ENCODE results near the gene TMEM218.
"Not testable (repeated sequence)": the region's sequence is repeated elsewhere in the genome, so short reads cannot be mapped to it uniquely, and the experiment has no call there.

TMEM218 gene

GRCh38 chr11:125089481-125089880, 21.9 kb downstream of the TMEM218 start:
- not testable (repeated sequence) for H3K4me1 Mint-ChIP-seq (ENCODE audit: low read depth); H3K4me3 Mint-ChIP-seq; H3K9me3 Mint-ChIP-seq; DNase-seq; H3K27me3 Mint-ChIP-seq; H3K27ac Mint-ChIP-seq
- peaks cover 13% of the 10 kb centered on the region for H3K36me3 Mint-ChIP-seq (ENCODE audit: low read depth)

GRCh38 chr11:125088576-125089455, 22.6 kb downstream of the TMEM218 start:
- peaks cover 8% of the 10 kb centered on the region for H3K36me3 Mint-ChIP-seq (ENCODE audit: low read depth)
- H3K9me3 Mint-ChIP-seq: no peaks in the 10 kb centered on the region
- no peak overlapping the region for H3K4me3 Mint-ChIP-seq
- H3K27ac Mint-ChIP-seq: no peak overlapping the region
- H3K27me3 Mint-ChIP-seq: no peaks in the 10 kb centered on the region
- DNase-seq: no peak
- no peaks in the 10 kb centered on the region for H3K4me1 Mint-ChIP-seq (ENCODE audit: low read depth)

GRCh38 chr11:125088123-125088522, 23.3 kb downstream of the TMEM218 start:
- Mint-ChIP-seq H3K9me3 (no peaks in the 10 kb centered on the region), H3K27ac (no peak overlapping the region), H3K36me3 (ENCODE audit: low read depth) (peaks cover 6% of the 10 kb centered on the region), H3K27me3 (no peaks in the 10 kb centered on the region), H3K4me3 (no peak overlapping the region), H3K4me1 (ENCODE audit: low read depth) (no peaks in the 10 kb centered on the region)
- DNase-seq: no peak

- Mint-ChIP-seq H3K27me3 (no peaks in the 10 kb centered on the region), H3K4me1 (ENCODE audit: low read depth) (no peaks in the 10 kb centered on the region), H3K9me3 (no peaks in the 10 kb centered on the region), H3K36me3 (ENCODE audit: low read depth) (peaks cover 6% of the 10 kb centered on the region), H3K27ac (no peak overlapping the region), H3K4me3 (no peak overlapping the region)
- no peak for DNase-seq
These were observed 24.7 kb downstream of the TMEM218 start for GRCh38 chr11:125086633-125087296.

- no peak overlapping the region for H3K27ac Mint-ChIP-seq
- no peak for DNase-seq
- H3K4me1 Mint-ChIP-seq (ENCODE audit: low read depth): no peaks in the 10 kb centered on the region
These were observed 25.9 kb downstream of the TMEM218 start for GRCh38 chr11:125085301-125086081.

GRCh38 chr11:125084761-125085231, 26.6 kb downstream of the TMEM218 start:
- Mint-ChIP-seq H3K27ac (no peak overlapping the region), H3K36me3 (ENCODE audit: low read depth) (no peaks in the 10 kb centered on the region), H3K4me1 (ENCODE audit: low read depth) (no peaks in the 10 kb centered on the region)

More at GRCh38 chr11:125085301-125086081, 25.9 kb downstream of the TMEM218 start:
- Mint-ChIP-seq H3K9me3 (no peaks in the 10 kb centered on the region), H3K36me3 (ENCODE audit: low read depth) (peaks cover 6% of the 10 kb centered on the region), H3K27me3 (no peaks in the 10 kb centered on the region), H3K4me3 (no peak overlapping the region)

GRCh38 chr11:125084057-125084416, 27.4 kb downstream of the TMEM218 start:
- DNase-seq: no peak
- Mint-ChIP-seq H3K27ac (no peak overlapping the region), H3K4me3 (no peak overlapping the region), H3K4me1 (ENCODE audit: low read depth) (no peaks in the 10 kb centered on the region), H3K9me3 (no peaks in the 10 kb centered on the region), H3K27me3 (no peaks in the 10 kb centered on the region), H3K36me3 (ENCODE audit: low read depth) (no peaks in the 10 kb centered on the region)

More at GRCh38 chr11:125084761-125085231, 26.6 kb downstream of the TMEM218 start:
- no peak for DNase-seq
- Mint-ChIP-seq H3K9me3 (no peaks in the 10 kb centered on the region), H3K4me3 (no peak overlapping the region), H3K27me3 (no peaks in the 10 kb centered on the region)

GRCh38 chr11:125083312-125084056, 27.9 kb downstream of the TMEM218 start:
- Mint-ChIP-seq H3K9me3 (no peaks in the 10 kb centered on the region), H3K27ac (no peak overlapping the region), H3K36me3 (ENCODE audit: low read depth) (no peaks in the 10 kb centered on the region), H3K4me1 (ENCODE audit: low read depth) (no peaks in the 10 kb centered on the region), H3K27me3 (no peaks in the 10 kb centered on the region), H3K4me3 (no peak overlapping the region)
- no peak for DNase-seq

- Mint-ChIP-seq H3K36me3 (ENCODE audit: low read depth) (no peaks in the 10 kb centered on the region), H3K9me3 (no peaks in the 10 kb centered on the region), H3K4me1 (ENCODE audit: low read depth) (no peaks in the 10 kb centered on the region), H3K27me3 (no peaks in the 10 kb centered on the region), H3K27ac (no peak overlapping the region), H3K4me3 (no peak overlapping the region)
- DNase-seq: no peak
These were observed 28.7 kb downstream of the TMEM218 start for GRCh38 chr11:125082611-125083311.

GRCh38 chr11:125082040-125082439, 29.4 kb downstream of the TMEM218 start:
- no peak for DNase-seq
- Mint-ChIP-seq H3K27ac (no peak overlapping the region), H3K4me3 (no peak overlapping the region), H3K27me3 (no peaks in the 10 kb centered on the region), H3K36me3 (ENCODE audit: low read depth) (no peaks in the 10 kb centered on the region), H3K9me3 (no peaks in the 10 kb centered on the region), H3K4me1 (ENCODE audit: low read depth) (no peaks in the 10 kb centered on the region)

- Mint-ChIP-seq H3K27ac (no peak overlapping the region), H3K4me3 (no peak overlapping the region), H3K36me3 (ENCODE audit: low read depth) (no peaks in the 10 kb centered on the region), H3K27me3 (no peaks in the 10 kb centered on the region), H3K9me3 (no peaks in the 10 kb centered on the region), H3K4me1 (ENCODE audit: low read depth) (no peaks in the 10 kb centered on the region)
- no peak for DNase-seq
These were observed 30.2 kb downstream of the TMEM218 start for GRCh38 chr11:125081098-125081798.

GRCh38 chr11:125080531-125080911, 30.9 kb downstream of the TMEM218 start:
- H3K36me3 Mint-ChIP-seq (ENCODE audit: low read depth): no peaks in the 10 kb centered on the region
- H3K27ac Mint-ChIP-seq: peak overlapping the region; percentile 54
- H3K4me1 Mint-ChIP-seq (ENCODE audit: low read depth): no peaks in the 10 kb centered on the region
- H3K27me3 Mint-ChIP-seq: no peaks in the 10 kb centered on the region
- DNase-seq: no peak
- no peak overlapping the region for H3K4me3 Mint-ChIP-seq
- no peaks in the 10 kb centered on the region for H3K9me3 Mint-ChIP-seq

GRCh38 chr11:125079878-125080530, 31.4 kb downstream of the TMEM218 start:
- H3K4me1 Mint-ChIP-seq (ENCODE audit: low read depth): no peaks in the 10 kb centered on the region
- no peak for DNase-seq
- no peak overlapping the region for H3K27ac Mint-ChIP-seq
- H3K36me3 Mint-ChIP-seq (ENCODE audit: low read depth): no peaks in the 10 kb centered on the region
- no peak overlapping the region for H3K4me3 Mint-ChIP-seq
- H3K27me3 Mint-ChIP-seq: no peaks in the 10 kb centered on the region
- H3K9me3 Mint-ChIP-seq: no peaks in the 10 kb centered on the region
